Endothelial cell of umbilical vein (primary cell): ENCODE results near the gene ZNF629. TPM values are rescaled to one million over a fixed set of nuclear protein-coding genes. Genes with fewer than 3 reads are reported as not detected.

Source experiments
- BruUV-seq: library from RNA; stranded (reverse); fragments of 400-500 nt; replicated peaks from 2 replicates; lab custom pipeline; 2021; lab: Mats Ljungman, UMichigan
- CTCF ChIA-PET: fragments of 300-600, 350-600 bp; sonication (Branson Sonifier 250); formaldehyde crosslinking; loops from one replicate; lab custom pipeline; 2021; ENCODE audit warnings: antibody characterized with exemption, inconsistent platforms; lab: Charles Lee
- POLR2A ChIA-PET: fragments of 300-600, 350-600 bp; sonication (Branson Sonifier 250); formaldehyde crosslinking; loops from one replicate; lab custom pipeline; 2021; ENCODE audit warnings: antibody characterized with exemption, inconsistent platforms; lab: Charles Lee
- DNase-seq: peaks from one replicate; pipeline ENCODE4 v3.0.0-alpha.2; 2011; ENCODE audit warnings: low read depth, low spot score
- FAIRE-seq: peaks from 2 replicates; lab custom pipeline; 2011; peaks lifted over from hg19 to GRCh38; lab: Jason Lieb, UNC
- H2AFZ ChIP-seq: 2 replicates; pipeline ENCODE4 v1.6.0; 2012; ENCODE audit warnings: low read depth, low read length, control low read depth, inconsistent platforms
- H3K27ac ChIP-seq: 2 replicates; pipeline ENCODE4 v1.5.1; 2011; ENCODE audit warnings: low read depth, mild to moderate bottlenecking, control low read depth, low read length, moderate library complexity; ENCODE audit not compliant: insufficient read depth
- H3K27me3 ChIP-seq, 2 experiments: 2 replicates each; pipeline versions ENCODE4 v1.6.0 to v1.6.1; 2011; ENCODE audit warnings: low read length in 2 of 2, mixed read lengths in 1 of 2; ENCODE audit not compliant: control insufficient read depth in 2 of 2, insufficient read depth in 2 of 2
- H3K36me3 ChIP-seq, 2 experiments: 2 replicates in 1 of 2; 3 replicates in 1 of 2; pipeline ENCODE4 v1.5.1; 2011; ENCODE audit warnings: low read length in 2 of 2, mild to moderate bottlenecking in 1 of 2, moderate library complexity in 1 of 2; ENCODE audit not compliant: control insufficient read depth in 2 of 2, insufficient read depth in 2 of 2; ENCODE audit errors: extremely low read depth in 1 of 2
- H3K4me1 ChIP-seq: 3 replicates; pipeline ENCODE4 v1.5.1; 2011; ENCODE audit warnings: mild to moderate bottlenecking, low read length; ENCODE audit not compliant: control insufficient read depth, insufficient read depth; ENCODE audit errors: extremely low read depth
- H3K4me2 ChIP-seq: 2 replicates; pipeline ENCODE4 v1.6.1; 2011; ENCODE audit warnings: low read length, control low read depth, mixed read lengths; ENCODE audit not compliant: insufficient read depth
- H3K4me3 ChIP-seq, 3 experiments: fragments of 200-600 bp in 1 of 3; sonication (generic), shearing (Covaris generic) in 1 of 3; replicated peaks in 1 of 3; 2 replicates each; pipeline ENCODE4 v1.5.1; 2011 to 2016; ENCODE audit warnings: control low read depth in 3 of 3, low read length in 3 of 3, mild to moderate bottlenecking in 2 of 3, inconsistent platforms in 1 of 3, low read depth in 1 of 3, moderate library complexity in 1 of 3; ENCODE audit not compliant: insufficient read depth in 1 of 3
- H3K79me2 ChIP-seq: 2 replicates; pipeline ENCODE4 v1.6.0; 2012; ENCODE audit warnings: low read length, inconsistent platforms; ENCODE audit not compliant: control insufficient read depth, insufficient read depth
- H3K9ac ChIP-seq: replicated peaks from 2 replicates; pipeline ENCODE3; 2011; ENCODE audit warnings: low read length, control low read depth; ENCODE audit not compliant: insufficient read depth; ENCODE audit errors: extremely low read depth
- H3K9me1 ChIP-seq: replicated peaks from 3 replicates; pipeline ENCODE4 v1.6.0; 2011; ENCODE audit warnings: mild to moderate bottlenecking, low read length; ENCODE audit not compliant: control insufficient read depth, insufficient read depth; ENCODE audit errors: extremely low read depth
- H3K9me3 ChIP-seq: replicated peaks from 2 replicates; pipeline ENCODE4 v1.5.1; 2012; ENCODE audit warnings: low read length, inconsistent platforms; ENCODE audit not compliant: control insufficient read depth, insufficient read depth
- H4K20me1 ChIP-seq: replicated peaks from 2 replicates; pipeline ENCODE3; 2011; ENCODE audit warnings: mild to moderate bottlenecking, low read length; ENCODE audit not compliant: control insufficient read depth, insufficient read depth; ENCODE audit errors: extremely low read depth
- CTCF ChIP-seq, 2 donors: IDR thresholded peaks; 1 replicate in 1 of 2; 2 replicates in 1 of 2; pipeline ENCODE4 v1.5.1; 2011; ENCODE audit warnings: low read length in 2 of 2, mild to moderate bottlenecking in 2 of 2, moderate library complexity in 2 of 2, control low read depth in 1 of 2, inconsistent platforms in 1 of 2, low read depth in 1 of 2; ENCODE audit not compliant: insufficient read depth in 1 of 2; ENCODE audit errors: extremely low read depth in 1 of 2
- EZH2 ChIP-seq: IDR thresholded peaks from 2 replicates; pipeline ENCODE4 v1.6.1; 2012; ENCODE audit warnings: borderline replicate concordance, low read depth, mild to moderate bottlenecking, moderate library complexity, low read length, inconsistent platforms; ENCODE audit not compliant: severe bottlenecking
- FOS ChIP-seq: IDR thresholded peaks from 2 replicates; pipeline ENCODE4 v1.6.1; 2011; ENCODE audit warnings: mild to moderate bottlenecking, low read length, moderate library complexity, borderline replicate concordance; ENCODE audit not compliant: insufficient read depth
- GATA2 ChIP-seq: IDR thresholded peaks from 2 replicates; pipeline ENCODE4 v1.7.0; 2011; ENCODE audit warnings: low read depth, mild to moderate bottlenecking, moderate library complexity, mixed read lengths, low read length; ENCODE audit not compliant: insufficient read length, insufficient read depth
- JUN ChIP-seq: IDR thresholded peaks from 2 replicates; pipeline ENCODE4 v1.6.1; 2011; ENCODE audit warnings: borderline replicate concordance, low read depth; ENCODE audit not compliant: insufficient read length, insufficient read depth
- MAX ChIP-seq: IDR thresholded peaks from 2 replicates; pipeline ENCODE4 v1.6.1; 2011; ENCODE audit not compliant: insufficient read depth, insufficient read length
- MYC ChIP-seq: IDR thresholded peaks from one replicate; pipeline ENCODE4 v1.6.1; 2011; ENCODE audit warnings: mild to moderate bottlenecking, low read depth, low read length
- POLR2A ChIP-seq: IDR thresholded peaks from 2 replicates; pipeline ENCODE4 v1.6.1; 2012; ENCODE audit warnings: low read depth, mild to moderate bottlenecking, control low read depth, low read length
- POLR2AphosphoS5 ChIP-seq: IDR thresholded peaks from 2 replicates; pipeline ENCODE4 v1.6.1; 2012; ENCODE audit warnings: low read depth, mild to moderate bottlenecking, control low read depth, low read length, moderate library complexity; ENCODE audit not compliant: insufficient read depth
- dilution Hi-C: fragments of 300-500 bp; cut with MboI; formaldehyde crosslinking; loops from one replicate; pipeline ENCODE4 v1.15.0; 2019; ENCODE audit warnings: low sequenced_read_pairs; ENCODE audit not compliant: extremely low pct_ligation_motif_present
- intact Hi-C: fragments of 100-400 bp; cut with micrococcal nuclease; formaldehyde crosslinking; loops from one replicate; pipeline ENCODE4 v1.10.0; 2022
- polyA plus RNA-seq, 4 experiments: library from polyadenylated mRNA; depleted of rRNA in 3 of 4; stranded (reverse) in 3 of 4; unstranded in 1 of 4; fragments of >200 nt; gene quantifications; 2 replicates each; pipeline versions ENCODE4 v1.2.1 to v1.2.3, GENCODE V29; 2011 to 2012; ENCODE audit warnings: missing spikeins in 1 of 4
- total RNA-seq: library from RNA; stranded (reverse); gene quantifications from 2 replicates; pipeline ENCODE4 v1.2.3, GENCODE V29; 2021

ZNF629 gene
- total and polyA plus RNA-seq, 2 donors (not counting 3 experiments of a cell fraction or from before 2014, with no cell fraction given) = 5.2 to 11.2 TPM

GRCh38 chr16:30775392-30776188, 11.4 kb downstream of the ZNF629 start:
- peak overlapping the region; percentile 64 for H3K9ac ChIP-seq
- H4K20me1 ChIP-seq = no peaks in the 10 kb centered on the region
- intact Hi-C loops (loop anchor here (1.0 kb wide), 3 partner anchors 11 to 39 kb away; partner anchors contain the start of genes CFAP119 and RNF40), dilution Hi-C loops (no loop called here)
- H3K4me3 ChIP-seq = peak overlapping the region; percentile 20 to 62 (median 56)
- peak overlapping the region; percentile 69 for H3K4me2 ChIP-seq
- no peaks in the 10 kb centered on the region for H3K9me3 ChIP-seq
- ChIA-PET CTCF (interaction anchor here (1.0 to 1.1 kb wide), 3 partner anchors 35 to 166 kb away, joined by 3 to 6 read pairs (median 4); no protein-coding TSS in a partner anchor), POLR2A (no interaction called here)
- H3K79me2 ChIP-seq = no peaks in the 10 kb centered on the region
- TF ChIP-seq POLR2AphosphoS5 (peak; percentile 63), MAX (peak; percentile 59), POLR2A (peak; percentile 88), JUN (no peak), MYC (peak; percentile 82)
- H3K9me1 ChIP-seq = no peaks in the 10 kb centered on the region
- peaks cover 4 to 27% of the 10 kb centered on the region in 2 experiments for H3K36me3 ChIP-seq
- peak; percentile 88 for FAIRE-seq
- peak overlapping the region; percentile 26 for H3K27ac ChIP-seq
- BruUV-seq = TSS peak; percentile 17
- peak overlapping the region; percentile 26 for H2AFZ ChIP-seq
- H3K27me3 ChIP-seq = no peaks in the 10 kb centered on the region
- H3K4me1 ChIP-seq = peaks cover 8% of the 10 kb centered on the region
- DNase-seq = peak; percentile 77

GRCh38 chr16:30775131-30775391, 11.9 kb downstream of the ZNF629 start:
- Histone ChIP-seq H3K4me3 (peak overlapping the region in 2 of 3 experiments; percentile 56 to 62), H3K9me1 (no peaks in the 10 kb centered on the region), H3K36me3 (peaks cover 4 to 27% of the 10 kb centered on the region in 2 experiments), H3K27me3 (no peaks in the 10 kb centered on the region), H3K27ac (no peak overlapping the region), H3K9me3 (no peaks in the 10 kb centered on the region), H3K4me1 (peaks cover 8% of the 10 kb centered on the region), H4K20me1 (no peaks in the 10 kb centered on the region), H3K4me2 (peak overlapping the region; percentile 69), H3K79me2 (no peaks in the 10 kb centered on the region), H3K9ac (peak overlapping the region; percentile 64), H2AFZ (no peak overlapping the region)
- ChIA-PET CTCF (interaction anchor here (1.0 to 1.1 kb wide), 3 partner anchors 36 to 167 kb away, joined by 3 to 6 read pairs (median 4); no protein-coding TSS in a partner anchor), POLR2A (no interaction called here)
- DNase-seq (no peak), FAIRE-seq (no peak)
- dilution Hi-C loops (no loop called here), intact Hi-C loops (no loop called here)
- TF ChIP-seq CTCF (IDR thresholded peaks at IDR 0.05; ENCODE audit: extremely low read depth in 1 of 2, insufficient read depth in 1 of 2, low read depth in 1 of 2, low read length in 2 of 2) (no peak), EZH2 (no peak), POLR2A (no peak), JUN (no peak), MAX (no peak), MYC (no peak), POLR2AphosphoS5 (no peak), FOS (no peak), GATA2 (no peak)
- BruUV-seq = no TSS peak
